ENCODE measurements around the gene ATG7.
"Not testable (repeated sequence)": the region's sequence is repeated elsewhere in the genome, so short reads cannot be mapped to it uniquely, and the experiment has no call there.

ATG7 gene

DNA sequence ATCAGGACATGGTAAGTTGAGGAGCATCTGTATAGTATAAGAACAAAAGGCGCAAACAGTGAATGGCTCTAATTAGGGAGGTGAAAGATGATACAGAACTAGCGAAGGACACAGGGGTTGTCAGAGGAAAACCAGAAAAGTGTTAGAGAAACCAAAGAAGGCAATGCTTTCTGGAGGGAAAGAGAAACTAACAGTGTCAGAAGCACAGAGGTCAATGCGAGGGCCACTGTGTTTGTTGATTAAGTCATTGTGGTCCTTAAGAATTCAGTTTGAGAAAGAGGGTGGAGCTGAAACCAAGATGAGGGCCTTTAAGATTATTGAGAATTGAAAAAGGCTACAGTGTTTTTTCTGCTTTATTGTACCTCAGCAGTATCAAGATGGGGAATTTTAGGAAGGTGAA lies 28.8 kb downstream of the ATG7 start:
- DNase-seq (ENCODE audit: low read depth), result no peak

DNA sequence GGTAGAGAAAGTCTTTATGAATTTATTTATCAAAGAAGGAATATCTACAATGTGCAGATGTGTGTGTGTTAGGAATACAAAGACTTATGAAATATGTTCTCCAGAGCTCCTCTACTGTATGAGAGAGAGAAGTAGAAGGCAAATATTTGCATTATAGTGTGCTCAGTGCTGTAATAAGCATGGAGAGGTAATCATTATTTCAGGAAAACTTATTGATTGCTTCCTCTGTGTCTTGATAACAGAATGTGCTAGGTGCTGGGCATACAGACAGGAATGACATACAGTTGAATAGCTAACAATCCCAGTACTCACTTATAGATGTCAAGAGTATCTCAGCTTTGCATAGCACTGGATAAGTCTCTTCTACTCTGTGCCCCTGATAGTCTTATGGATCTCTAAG lies 30.2 kb downstream of the ATG7 start:
- DNase-seq (ENCODE audit: low read depth), result no peak

DNA sequence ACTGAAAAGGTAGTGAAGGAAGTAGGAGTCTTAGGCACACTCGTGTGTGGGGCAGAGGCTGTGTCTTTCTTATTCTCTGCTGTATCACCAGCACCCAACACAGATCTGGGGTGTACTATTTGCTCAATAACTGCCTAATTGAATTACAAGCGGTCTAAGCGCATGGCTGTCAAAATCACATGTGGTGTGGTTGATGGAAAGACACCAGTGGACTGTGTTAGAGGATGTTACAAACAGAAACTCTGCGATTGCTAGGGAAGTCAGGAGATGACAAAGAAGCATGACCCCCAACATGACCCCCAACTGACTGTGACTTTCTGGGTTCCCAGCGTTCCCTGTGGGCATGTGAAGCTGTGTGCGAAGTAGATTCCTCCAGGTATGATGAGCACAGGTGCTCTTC lies 32.0 kb downstream of the ATG7 start:
- no peak for DNase-seq (ENCODE audit: low read depth)

DNA sequence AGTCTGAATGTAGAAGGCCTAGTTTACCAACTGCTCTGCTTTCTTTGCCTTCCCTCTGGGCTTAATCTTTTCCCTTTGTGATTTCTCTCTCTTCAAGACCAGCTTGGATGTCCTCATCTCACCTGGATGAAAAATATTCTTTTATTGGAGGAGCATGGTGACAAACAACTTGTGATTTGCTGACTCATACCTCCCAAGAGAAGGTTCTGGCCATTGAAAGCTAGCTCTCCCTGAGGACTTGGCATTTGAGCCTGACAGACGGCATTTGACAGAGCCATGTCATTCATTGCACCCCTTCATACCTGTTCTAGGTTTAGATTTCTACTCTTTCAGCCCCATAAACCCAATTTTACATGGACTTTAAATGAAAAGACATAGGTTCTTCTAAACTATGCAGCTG lies 33.3 kb downstream of the ATG7 start:
- no peak for DNase-seq (ENCODE audit: low read depth)

DNA sequence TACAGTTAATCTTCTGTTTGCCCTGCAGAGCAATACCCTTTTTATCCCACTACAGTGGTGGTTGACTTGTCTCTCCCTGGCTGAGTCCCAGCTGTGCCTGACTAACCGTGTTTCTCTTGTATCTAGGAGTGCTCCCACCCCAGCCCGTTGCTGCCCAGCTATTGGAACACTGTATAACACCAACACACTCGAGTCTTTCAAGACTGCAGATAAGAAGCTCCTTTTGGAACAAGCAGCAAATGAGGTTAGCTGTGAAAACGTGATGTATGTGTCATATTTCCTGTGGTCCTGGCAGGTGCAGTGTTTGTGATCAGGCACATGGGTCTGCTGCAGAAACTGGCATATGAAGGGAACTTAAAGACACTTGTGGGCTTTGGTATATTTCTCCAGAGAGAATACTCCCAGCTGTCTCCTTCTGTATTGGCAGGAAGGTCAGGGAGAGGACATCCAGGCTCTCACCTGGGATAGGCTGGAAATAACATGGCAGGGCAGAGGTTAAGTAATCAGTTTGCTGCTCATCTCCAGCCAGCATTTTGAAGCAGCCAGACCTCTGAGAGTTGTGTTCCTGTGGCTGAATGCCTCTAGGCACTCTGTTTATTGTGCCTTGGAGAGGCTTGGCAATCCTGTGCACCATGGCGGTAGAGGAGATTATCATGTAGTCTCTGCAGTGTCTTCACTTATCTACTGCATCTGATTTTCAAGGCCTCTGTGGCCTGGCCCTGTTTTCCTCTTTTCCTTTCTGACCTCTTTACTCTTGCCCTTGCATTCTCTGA lies 34.8 kb downstream of the ATG7 start:
- DNase-seq (ENCODE audit: low read depth), result no peak

DNA sequence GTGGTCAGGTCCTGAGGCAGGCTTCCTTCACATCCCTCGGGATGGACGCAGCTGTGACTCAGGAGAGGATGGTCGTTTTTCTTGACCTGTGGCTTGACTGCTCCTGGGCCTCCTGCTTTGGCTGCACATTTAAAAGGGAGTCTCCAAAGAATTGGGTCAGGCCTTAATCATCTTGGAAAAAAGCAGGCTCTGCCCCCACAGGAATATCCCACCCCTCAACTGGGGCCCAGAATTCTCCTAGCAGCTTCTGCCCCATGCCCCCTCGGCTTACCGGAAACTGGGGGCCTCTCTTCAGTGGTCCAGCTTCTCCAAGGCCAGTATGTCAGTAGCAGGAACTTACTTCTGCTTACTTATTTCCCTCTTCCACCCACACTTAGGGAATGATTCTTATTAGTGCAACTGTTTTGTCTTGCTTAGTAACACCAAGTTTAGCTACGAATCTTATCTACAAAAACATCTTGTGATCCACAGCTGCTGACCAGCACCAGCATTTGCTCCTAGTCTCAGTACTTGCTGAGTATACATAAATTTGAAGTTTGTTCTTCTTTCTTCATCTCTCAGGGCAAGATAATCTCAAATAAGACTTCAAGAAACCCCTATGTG lies 35.7 kb downstream of the ATG7 start:
- DNase-seq (ENCODE audit: low read depth), result no peak

DNA sequence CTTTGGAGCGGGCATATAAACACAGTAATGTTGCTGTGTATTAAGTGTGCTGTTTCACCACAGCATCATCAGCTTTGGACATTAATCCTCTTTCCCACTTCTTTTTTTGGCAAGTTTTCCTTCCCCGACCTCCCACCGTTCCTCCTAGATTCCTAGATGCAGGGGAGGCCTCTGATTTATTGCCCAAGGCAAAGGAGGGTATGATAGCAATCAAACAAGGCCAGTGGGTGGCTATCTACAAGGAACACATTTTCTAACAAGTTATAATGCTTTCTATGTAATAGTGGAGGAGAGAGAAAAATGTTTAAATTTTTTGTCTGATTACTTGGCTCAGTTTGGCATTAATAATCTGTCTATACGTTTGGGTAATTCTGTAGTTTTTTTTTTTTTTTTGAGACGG lies 38.1 kb downstream of the ATG7 start:
- no peak for DNase-seq (ENCODE audit: low read depth)

DNA sequence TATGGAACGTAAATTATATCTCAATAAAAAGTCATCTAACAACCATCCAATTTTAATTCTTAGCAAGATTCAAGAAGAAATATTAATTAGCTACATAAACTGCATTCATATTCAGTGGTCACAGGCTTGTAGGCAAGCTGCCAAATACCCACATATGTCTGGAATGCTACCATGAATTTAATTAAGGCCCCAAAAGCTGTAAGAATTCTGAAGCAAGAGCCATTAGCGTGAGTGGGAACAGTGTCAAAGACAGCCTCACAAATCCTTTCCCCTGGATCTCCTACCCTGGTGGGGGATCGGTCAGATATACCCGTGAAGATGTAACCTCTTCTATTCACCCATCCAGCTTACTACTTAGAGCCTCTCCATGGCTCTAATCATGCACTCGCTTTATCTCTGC lies 40.0 kb downstream of the ATG7 start:
- DNase-seq (ENCODE audit: low read depth), result no peak

DNA sequence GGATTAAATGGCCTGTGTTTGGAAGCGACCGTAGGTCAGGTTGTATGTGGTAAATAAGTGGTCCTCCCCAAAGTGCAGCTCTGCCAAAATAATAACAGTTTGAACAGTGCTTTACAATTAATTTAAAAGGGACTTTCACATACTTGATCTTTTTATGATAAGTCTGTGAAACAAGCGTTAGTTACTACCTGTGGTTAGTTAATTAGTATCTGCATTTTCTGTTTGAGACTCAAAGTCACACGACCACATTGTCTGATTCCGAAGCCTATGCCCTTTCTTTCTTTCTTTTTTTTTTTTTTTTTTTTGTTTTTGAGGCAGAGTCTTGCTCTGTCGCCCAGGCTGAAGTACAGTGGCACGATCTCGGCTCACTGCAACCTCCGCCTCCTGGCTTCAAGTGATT lies 45.1 kb downstream of the ATG7 start:
- no peak for DNase-seq (ENCODE audit: low read depth)

DNA sequence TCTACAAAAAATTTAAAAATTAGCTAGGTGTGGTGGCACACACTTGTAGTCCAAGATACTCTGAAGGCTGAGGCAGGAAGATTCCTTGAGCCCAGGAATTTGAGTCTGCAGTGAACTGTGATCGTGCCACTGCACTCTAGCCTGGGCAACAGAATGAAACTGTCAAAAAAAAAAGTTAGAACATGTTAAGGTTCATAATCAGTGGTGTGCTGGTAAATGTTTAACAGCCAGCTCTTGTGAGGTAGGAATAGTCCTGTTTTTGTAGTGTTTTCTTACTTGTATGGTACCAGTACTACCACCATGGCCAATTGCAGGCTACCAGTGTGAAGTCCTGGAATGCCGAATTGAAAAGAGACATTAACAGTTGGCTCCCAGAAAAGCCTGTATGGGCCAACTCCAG lies 50.7 kb downstream of the ATG7 start:
- DNase-seq (ENCODE audit: low read depth), result no peak

DNA sequence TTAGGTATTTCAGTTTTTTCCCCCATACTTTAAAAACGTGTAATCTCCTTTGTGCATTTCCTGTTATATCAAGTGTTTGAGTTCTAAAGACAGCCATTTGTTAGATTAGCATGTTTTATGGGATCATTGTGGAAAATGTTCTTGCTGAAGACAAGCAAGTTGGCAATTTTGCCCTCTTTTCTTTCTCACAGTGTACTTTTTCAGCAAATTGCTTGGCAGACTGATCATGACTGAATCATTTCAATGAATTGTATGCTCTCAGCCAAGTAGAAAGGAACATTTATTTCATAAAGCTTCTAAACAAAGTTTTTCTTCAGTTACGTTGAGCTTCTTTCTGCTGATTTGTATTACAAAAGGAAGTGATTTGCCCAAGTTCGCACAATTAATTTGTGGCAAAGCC lies 51.6 kb downstream of the ATG7 start:
- DNase-seq (ENCODE audit: low read depth), result no peak

DNA sequence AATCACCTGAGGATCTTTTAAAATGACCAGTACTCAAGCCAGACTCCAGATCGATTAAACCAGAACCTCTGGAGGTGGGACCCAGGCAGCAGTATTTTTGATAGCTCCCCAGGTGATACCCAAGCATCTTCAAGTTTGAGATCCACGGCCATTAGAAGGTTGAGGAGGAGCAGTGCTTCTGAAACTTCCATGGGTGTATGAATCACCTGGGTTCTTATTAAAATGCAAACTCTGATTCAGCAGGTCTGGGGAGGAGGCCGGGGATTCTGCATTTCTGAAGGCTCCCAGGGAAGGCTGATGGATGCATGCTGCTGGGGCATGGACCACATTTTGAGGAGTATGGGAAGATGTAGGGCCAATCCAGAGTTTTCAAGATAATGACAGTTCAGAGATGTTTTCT lies 55.4 kb downstream of the ATG7 start:
- no peak for DNase-seq (ENCODE audit: low read depth)

DNA sequence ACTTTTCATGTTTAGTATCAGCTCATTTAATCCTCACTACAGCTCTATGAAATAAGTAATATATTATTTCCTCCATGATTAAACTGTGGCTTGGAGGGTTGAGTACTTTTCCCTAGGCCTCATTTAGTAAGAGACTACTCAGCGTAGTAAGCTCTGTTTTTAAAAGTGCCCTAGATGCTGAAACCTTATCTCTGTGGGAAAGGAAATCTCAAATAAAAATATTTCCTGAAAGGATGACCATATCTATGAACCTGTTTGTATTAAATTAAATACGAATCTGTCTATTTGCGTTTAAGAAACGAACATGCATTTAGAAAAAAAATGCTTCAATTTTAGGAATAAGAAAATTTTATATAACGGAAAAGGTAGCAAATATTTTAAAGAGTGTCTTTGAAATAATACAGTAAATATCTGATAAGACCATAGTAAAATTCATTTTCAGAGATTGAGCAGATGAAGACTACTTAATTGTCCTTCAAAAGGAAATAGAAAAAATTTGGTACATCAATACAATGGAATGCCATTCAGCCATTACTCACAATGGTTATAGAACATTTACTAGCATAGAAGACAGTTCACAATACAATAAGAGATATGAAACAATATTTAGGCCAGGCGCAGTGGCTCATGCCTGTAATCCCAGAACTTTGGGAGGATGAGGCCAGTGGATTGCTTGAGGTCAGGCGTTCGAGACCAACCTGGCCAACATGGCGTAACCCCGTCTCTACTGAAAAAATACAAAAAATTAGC lies 56.2 kb downstream of the ATG7 start:
- DNase-seq (ENCODE audit: low read depth), result no peak

DNA sequence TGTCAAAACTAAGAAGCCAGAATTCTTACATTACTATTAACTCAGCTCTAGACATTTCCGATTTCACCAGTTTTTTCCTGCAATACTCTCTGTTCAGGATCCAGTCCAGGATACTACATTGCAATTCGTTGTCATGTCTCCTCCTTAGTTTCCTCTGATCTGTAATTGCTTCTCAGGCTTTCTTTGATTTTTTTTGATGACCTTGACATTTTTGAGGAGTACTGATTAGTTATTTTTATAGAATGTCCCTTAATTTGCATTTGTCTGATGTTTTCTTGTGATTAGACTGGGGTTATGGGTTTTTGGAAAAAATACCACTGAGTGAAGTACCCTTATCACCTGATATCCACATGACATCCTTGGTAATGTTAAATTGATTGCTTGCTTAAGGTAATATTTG lies 57.6 kb downstream of the ATG7 start:
- no peak for DNase-seq (ENCODE audit: low read depth)

DNA sequence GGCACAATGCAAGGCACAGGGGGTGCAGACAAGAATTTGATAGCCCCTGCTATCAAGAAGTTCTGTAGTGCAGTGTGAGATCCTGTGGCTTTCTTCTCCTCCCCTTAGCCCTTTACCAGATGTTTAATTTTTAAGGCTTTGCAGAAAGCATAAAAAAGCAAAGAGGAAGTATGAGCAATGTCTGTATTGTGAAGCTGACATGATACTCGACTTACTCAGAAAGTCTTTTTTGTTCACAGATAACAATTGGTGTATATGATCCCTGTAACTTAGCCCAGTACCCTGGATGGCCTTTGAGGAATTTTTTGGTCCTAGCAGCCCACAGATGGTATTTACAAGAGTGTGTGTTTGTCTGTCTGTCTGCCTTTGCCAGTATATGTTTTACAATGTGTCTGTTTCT lies 58.9 kb downstream of the ATG7 start:
- DNase-seq (ENCODE audit: low read depth), result no peak

DNA sequence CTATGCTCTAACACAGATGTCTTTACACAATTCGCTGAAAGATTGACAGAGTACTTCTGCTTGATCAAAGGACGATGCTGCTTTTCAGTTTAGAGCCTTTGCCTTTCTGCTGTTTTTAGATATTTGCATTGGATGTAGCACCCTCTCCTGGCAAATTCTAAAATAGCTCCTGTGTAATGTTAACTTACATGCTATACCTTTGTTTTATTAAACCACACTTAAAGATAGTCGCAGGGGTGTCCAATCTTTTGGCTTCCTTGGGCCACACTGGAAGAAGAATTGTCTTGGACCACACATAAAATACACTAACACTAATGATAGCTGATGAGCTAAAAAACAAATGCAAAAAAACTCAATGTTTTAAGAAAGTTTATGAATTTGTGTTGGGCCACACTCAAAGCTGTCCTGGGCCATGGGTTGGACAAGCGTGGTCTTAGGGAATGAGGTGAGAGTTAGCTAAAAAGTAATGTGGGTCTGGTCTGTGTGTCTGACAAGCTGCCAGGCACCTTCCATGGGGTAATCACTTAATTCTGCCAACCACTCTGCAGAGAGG lies 62.9 kb downstream of the ATG7 start:
- no peak for DNase-seq (ENCODE audit: low read depth)

DNA sequence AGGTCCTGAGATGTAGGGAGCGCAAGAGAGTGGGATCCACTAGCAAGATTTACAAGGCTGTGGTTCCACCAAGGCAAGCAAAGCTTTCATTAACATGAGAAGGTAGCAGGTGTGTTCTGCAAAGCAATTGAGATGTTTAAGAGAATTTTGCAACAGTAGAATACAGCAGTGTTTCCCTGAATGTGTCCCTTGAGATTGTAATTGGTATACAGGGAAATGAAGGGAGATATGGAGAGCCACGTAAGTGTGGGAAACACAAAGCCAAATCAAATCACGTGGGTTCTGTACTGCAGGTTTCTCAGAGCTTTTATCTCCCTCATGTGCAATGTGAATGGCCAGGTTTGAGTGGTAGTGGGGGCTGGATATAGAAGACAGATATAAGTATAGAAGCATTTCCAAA lies 67.3 kb downstream of the ATG7 start:
- no peak for DNase-seq (ENCODE audit: low read depth)

DNA sequence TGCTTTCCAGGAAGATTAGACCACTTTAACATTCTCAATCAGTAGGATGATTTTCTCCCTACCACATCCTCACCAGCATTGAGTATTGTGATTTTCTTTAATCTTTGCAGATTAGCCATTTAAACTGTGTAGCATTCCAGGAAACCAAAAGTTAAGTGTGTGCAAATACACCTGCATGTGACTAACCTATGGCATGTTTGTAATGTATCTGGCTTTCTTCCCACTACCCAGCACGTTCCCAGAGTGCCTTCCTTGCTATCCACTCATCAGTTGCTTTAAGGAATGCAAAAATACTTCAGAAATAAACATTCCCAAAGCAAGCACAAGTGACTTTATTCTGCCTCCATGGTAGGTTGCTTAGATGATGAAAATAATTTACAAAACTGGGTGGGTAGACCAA lies 74.2 kb downstream of the ATG7 start:
- DNase-seq (ENCODE audit: low read depth), result no peak

DNA sequence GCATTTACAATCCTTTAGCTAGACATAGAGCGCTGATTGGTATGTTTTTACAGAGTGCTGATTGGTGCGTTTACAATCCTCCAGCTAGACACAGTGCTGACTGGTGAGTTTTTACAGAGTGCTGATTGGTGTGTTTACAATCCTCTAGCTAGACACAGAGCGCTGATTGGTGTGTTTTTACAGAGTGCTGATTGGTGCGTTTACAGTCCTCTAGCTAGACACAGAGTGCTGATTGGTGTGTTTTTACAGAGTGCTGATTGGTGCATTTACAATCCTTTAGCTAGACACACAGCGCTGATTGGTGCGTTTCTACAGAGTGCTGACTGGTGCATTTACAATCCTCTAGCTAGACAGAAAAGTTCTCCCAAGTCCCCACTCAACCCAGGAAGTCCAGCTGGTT lies 76.7 kb downstream of the ATG7 start:
- not testable (repeated sequence) for DNase-seq (ENCODE audit: low read depth)

DNA sequence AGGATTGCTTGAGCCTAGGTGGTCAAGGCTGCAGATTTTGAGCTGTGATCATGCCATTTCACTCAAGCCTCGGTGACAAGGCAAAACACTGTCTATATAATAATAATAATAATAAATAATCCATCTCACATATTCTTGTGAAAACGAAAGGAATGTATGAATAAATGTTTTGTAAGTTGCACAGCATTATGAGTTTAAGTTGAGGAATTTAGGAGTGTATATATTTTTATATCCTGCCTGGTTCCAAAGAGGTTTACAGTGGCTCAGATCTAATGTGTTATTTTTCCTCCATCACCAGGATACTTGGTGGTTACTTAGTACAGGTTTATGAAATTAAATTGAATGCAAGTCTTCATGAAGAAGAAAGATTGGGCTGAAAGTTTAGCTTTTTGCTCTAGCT lies 77.2 kb downstream of the ATG7 start:
- no peak for DNase-seq (ENCODE audit: low read depth)

DNA sequence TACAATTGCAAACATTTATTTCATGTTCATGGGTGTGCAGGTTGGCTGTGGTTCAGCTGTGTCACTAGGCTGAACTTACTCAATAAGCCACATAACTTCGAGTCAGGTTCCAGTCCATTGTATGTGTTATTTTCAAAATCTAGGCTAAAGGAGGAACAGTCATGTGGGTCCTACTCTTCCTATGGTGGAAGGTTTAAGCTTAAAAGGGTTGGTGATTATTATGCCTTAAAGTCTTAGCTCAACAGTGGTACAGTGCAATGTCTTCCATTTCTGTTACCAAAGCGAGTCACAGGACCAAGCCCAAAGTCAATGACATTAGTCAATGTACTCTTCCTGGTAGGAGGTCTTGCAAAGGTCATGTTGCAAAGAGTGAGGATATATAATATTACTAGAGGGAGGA lies 78.2 kb downstream of the ATG7 start:
- no peak for DNase-seq (ENCODE audit: low read depth)

DNA sequence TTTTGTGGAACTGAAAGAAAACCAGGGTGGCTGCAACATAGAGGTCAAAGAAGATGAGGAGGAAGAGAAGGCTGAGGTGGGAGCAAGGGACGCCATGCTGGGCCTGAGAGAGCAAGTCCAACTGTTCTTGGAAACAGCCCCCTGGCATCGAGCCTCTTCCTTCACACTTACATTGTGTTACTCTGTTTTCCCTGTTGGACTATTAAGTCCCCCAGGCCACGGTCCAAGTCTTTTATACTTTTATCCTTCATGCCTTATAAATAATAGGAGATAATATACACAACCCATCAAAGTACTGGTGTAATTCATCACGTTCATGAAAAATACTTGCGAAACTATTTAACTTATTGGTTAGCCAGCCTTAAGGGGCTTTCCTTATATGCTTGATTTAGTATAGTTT lies 79.3 kb downstream of the ATG7 start:
- no peak for DNase-seq (ENCODE audit: low read depth)

DNA sequence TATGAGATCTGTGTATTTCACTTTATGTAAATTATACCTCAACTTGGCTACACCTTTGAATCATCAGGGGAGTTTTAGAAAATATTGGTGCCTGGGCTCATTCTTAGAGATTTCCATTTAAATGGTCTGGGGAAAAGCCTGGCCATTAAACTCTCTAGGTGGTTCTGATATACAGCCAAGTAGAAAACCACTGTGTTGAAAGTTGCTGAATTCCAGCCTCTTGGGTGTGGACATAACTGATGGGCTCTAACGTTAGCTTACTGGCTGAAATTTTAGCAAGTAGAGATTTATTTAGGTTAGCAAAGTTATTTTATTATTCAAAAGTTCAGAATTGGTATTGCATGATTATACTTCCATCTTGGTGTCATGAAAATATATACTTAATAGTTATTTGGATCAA lies 84.1 kb downstream of the ATG7 start:
- DNase-seq (ENCODE audit: low read depth), result no peak
